ENCODE measurements around the gene DDHD1.
"Not testable (repeated sequence)": the region's sequence is repeated elsewhere in the genome, so short reads cannot be mapped to it uniquely, and the experiment has no call there.

- not testable (repeated sequence) for TF ChIP-seq CTCF, POLR2A (IDR thresholded peaks at IDR 0.05)
Measured at GRCh38 chr14:53179486-53180005, 26.4 kb upstream of the DDHD1 start.

Data from right lobe of liver (tissue), 4 donors.